HG02840 (cell line): ENCODE data around the gene TAP2.

Experiments used
- ATAC-seq: cut with Tn5 transposase; IDR thresholded peaks from one replicate; pipeline ENCODE4 v1.9.1; 2021; ENCODE audit warnings: mild to moderate bottlenecking, moderate library complexity, moderate number of reproducible peaks; ENCODE audit not compliant: unreplicated experiment, low FRiP score

Gene TAP2

DNA sequence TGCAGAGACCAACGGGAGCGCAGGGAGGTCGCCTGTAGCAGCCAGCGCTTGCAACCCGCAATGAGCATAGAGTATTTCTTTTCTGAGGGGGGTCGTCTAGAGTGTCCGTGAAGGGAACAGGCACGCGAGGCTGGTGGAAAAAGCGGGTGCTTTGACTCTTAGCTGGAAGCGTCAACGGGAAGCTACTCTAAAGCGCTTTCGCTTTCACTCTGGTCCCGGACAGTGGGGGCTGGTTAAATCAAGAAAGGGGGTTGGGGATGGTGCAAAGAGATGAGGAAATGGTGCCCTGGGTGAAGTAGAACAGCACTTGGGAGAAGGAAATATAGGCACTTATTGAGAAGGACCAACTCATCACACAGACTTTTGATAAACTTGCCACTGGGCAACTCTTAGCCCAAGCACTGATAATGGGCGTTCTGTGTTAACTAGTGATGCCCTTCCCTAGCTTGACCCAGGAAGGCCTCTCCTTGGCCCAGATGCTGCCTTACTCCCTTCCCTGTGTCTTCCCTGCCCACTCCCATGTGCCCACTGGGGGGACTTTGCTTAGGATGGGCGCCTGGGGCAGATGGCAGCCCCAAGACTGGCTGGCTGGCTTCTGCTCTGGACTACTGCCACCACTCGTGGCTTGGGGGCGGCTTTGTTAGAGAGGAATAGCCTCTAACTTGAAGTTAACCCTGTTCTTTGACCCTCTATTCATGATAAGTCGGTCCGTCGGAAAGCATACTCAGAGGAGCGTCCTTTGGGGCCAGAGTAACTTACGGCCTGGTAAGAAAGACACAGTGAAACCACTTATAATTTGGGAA is 16.0 kb upstream of the TAP2 start:
- ATAC-seq, result peak; percentile 2

DNA sequence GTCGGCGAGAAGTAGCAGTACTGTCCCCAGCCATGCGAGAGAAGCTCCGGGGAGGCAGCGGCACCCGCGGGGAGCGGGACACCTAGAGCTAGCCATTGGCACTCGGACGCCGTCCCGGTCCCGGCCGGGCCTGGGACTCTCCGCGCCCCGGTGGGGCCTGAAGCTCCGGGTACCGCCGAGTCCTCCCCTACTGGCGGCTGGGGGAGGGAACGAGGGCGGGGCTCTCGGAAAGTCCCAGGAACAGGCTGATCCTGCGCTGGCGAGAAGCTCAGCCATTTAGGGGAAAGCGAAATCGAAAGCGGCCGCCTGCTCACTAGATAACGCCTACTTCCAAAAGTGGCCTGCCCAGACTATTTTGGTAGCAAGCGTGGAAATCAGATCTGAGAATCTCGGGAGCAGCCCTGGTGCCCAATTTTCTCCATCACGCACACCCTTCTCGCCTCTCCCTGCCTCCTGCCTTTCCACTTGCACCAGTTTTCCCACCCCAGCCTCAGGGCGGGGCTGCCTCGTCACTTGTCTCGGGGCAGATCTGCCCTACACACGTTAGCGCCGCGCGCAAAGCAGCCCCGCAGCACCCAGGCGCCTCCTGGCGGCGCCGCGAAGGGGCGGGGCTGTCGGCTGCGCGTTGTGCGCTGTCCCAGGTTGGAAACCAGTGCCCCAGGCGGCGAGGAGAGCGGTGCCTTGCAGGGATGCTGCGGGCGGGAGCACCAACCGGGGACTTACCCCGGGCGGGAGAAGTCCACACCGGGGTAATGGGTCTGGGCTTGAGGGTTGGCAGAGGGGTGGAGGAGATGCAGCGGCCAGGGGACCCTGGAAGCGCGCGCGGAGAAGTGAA is 15.2 kb upstream of the TAP2 start, which contains the start of the genes PSMB9 and TAP1:
PSMB9 (plus strand) TSS at position 652 of the 835 bp plus-strand sequence; CDS start at position 690, 38 bp downstream.
TAP1 (minus strand) TSS at position 164 of the 835 bp plus-strand sequence; CDS start at position 96, 68 bp downstream.
- ATAC-seq, result peak; percentile 72

DNA sequence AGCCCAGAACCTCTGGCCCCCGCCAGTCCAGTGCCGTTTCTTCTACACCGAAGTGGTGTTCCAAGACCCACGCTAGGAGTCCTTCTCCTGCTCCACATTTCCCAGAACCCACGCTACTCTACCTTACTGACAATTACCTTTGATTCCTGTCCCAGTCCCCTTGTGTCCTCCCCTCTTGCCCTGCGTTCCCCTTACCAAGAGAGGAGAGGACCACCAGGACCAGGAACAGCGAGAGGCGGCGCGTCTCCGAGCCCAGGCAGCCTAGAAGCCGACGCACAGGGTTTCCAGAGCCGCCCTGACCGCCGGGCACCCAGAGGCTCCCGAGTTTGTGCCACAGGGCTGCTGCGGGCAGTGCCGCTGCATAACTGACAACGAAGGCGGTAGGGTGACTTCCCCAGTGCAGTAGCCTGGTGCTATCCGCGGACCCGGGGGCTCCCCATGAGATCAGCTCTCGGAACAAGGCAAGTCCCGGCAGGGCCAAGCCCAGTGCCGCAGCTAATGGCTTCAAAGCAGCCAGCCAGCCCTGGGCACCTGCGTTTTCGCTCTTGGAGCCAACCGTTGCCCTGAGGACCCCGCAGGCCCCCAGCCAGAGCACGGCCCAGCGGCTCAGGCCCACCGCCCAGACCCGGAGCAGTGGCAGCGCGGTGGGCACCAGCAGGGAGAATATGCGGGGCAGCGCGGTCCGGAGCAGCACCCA is 14.5 kb upstream of the TAP2 start:
- peak; percentile 22 for ATAC-seq

DNA sequence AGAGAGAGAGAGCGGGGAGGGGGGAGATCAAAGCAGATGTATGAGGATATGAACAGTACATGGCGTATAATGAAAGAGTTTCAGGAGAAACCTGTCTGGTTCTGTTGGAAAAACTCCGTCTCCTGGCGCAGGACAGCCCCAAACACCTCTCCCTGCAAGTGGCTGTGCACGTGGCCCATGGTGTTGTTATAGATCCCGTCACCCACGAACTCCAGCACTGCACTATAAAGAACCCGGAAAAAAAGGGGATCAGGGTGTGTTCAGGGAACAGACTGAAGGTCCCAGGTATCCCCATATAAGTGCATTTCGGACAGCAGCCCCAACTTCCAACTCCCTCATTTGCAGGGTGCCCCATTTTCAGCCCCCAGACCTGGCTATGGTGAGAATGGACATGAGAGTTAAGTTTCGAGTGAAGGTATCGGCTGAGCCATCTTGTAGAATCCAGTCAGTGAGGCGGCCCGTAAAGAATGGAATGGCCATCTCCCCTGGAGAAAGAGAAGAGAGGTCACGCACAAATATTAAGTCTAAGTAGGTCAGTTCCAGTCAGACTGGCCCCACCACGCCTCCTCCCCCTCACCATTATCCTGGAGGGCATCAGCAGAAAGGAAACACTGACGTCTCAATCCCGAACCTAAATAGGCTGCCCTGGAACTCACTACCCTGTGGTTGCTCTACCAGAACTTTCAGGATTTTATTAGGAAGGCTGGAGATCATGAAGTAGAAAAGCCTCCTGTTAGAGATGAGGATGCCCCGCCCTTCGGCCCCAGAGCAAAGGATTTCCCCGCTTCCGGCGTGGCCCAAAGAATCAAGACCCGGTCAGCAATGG is 13.7 kb upstream of the TAP2 start:
- no peak for ATAC-seq

- ATAC-seq, result no peak
Measured at GRCh38 chr6:32851025-32851424, 12.5 kb upstream of the TAP2 start.

- no peak for ATAC-seq
Measured at GRCh38 chr6:32849126-32849525, 10.6 kb upstream of the TAP2 start.

- no peak for ATAC-seq
Measured at GRCh38 chr6:32847795-32848194, 9.3 kb upstream of the TAP2 start.

GRCh38 chr6:32847004-32847403 is 8.5 kb upstream of the TAP2 start:
- no peak for ATAC-seq

GRCh38 chr6:32845384-32845884 is 6.9 kb upstream of the TAP2 start:
- no peak for ATAC-seq

GRCh38 chr6:32844839-32845383 is 6.4 kb upstream of the TAP2 start:
- no peak for ATAC-seq

- ATAC-seq, result peak; percentile 72
Measured at GRCh38 chr6:32843979-32844838, 5.7 kb upstream of the TAP2 start, which contains the start of gene PSMB8. TSS of gene PSMB8 (minus strand) at chr6:32844047. CDS start at chr6:32843996, 51 bp downstream.

DNA sequence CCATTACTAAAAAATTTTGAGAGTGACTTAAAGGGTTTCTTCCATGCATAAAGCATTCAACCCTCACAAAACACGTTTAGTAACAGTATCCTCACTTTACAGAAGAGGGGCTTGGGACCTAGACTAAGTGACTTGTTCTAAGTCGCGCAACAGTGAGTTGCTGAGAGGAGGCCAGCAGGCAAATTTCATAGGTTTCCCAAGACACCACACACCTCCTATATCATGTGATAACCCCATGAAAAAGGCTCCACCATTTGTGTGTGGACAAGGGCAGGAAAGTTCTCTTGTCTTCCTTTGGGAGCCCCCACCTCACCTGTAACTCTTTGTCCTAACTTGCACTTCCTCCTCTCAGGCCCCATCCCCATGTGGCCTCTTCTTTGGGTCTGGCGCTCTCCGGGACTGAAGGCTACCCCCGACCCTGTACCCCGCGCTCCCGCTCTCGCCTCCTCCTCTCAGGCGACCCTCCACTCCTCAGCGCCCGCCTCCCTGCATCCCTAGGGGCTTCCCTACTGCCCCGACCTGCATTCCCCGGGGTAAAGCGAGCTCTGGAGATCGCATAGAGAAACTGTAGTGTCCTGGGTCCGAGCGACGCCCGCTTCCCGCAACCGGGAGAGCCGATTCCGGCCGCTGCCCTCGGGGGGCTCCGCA is 4.9 kb upstream of the TAP2 start:
- no peak for ATAC-seq

DNA sequence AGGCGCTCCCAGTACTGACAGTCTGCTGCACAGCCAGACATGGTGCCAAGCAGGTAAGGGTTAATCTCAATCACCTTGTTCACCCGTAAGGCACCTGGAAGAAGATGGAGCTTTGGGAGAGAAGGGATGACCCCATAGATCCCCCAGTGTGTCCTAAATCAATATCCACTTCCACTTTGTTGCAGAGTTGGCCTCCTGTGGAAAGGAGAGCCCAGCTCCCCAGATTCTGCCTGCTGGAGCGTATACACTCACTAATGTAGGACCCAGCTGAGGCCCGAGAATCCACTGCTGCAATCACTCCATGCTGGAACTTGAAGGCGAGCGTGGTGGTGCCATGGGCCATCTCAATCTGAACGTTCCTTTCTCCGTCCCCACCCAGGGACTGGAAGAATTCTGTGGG is 4.2 kb upstream of the TAP2 start:
- no peak for ATAC-seq

DNA sequence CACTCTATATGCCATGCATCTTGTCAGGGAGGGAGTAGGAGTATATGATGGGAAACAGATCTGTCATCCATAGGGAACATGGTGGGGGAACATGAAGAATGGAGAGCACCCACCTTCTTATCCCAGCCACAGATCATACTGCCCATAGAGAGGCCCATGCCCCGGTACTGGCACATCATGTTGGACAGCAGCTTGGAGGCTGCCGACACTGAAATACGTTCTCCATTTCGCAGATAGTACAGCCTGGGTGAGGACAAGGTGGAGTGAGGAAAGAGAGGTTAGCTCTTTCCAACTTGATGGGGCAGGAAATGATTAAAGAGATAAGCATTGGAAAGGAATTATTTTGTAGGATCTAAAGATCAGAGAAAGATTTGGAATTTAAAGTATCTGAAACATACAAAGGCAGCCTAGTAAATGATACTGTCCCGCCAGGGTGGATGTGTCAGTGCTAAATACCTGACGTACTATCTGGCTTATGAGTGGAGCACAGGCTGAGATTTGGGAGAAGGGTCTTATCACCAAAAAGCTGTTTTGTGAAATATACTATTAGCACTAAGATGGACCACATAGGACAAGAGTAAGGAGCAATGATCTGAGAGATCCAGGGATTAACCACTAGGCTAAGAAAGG is 3.6 kb upstream of the TAP2 start:
- no peak for ATAC-seq

DNA sequence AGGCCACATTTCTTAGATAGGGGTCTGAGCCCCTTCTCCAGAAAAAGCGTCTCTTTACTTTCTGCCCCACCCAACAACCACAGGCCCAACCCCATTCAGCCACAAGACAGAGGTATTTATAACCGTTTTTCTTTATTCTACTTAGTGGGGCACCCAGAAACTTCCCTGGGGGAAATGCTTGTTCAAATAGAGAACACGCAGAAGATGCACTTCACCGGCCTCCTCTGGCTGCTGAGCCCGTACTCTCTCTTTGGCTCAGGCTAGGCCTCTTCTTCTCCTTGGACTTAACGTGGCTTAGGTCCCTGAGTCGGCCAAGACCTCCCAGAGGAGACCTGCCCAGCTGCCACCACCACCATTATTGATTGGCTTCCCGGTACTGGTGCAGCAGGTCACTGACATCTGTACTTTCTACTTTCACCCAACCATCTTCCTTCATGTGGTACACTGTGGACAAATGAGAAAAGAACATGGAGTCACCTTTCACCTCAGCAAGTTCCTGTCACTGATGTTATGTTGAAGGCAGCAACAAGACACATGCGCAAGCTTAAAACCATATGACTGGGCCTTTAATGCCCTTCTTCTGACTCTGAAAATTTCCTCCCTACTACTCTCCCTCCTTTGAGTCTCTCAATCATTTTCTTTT is 2.2 kb upstream of the TAP2 start:
- no peak for ATAC-seq

- ATAC-seq, result no peak
Measured at GRCh38 chr6:32839356-32839755, 817 bp upstream of the TAP2 start.

DNA sequence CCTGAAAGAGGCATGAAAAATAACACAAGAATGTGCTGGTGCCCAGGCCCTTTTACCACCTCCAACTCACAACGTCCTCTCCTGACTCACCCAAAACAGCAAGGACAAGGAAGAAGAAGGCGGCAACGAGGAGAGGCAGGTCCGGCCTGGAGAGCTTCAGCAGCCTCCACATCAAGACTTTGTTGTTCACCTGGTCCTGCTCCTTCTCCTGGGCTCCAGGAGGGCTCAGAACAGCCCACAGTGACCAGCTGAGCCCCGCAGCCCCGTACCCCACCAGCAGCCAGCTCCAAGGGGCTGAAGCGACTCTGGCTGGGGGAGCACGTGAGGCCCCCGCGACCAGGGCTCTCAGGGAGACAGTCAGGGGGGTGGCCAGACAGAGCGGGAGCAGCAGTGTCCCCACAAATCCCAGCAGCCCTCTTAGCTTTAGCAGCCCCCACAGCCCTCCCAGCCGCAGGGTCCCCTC is 857 bp downstream of the TAP2 start:
- no peak for ATAC-seq
